Upper lobe of right lung (tissue), 1 donor: Measurements from ENCODE around the gene ZNF519. TPM values are rescaled to one million over a fixed set of nuclear protein-coding genes. Genes with fewer than 3 reads are reported as not detected.
A peak's percentile ranks its signal among the peaks of the same experiment; 100 is the strongest.
"Not testable (repeated sequence)": the region's sequence is repeated elsewhere in the genome, so short reads cannot be mapped to it uniquely, and the experiment has no call there.

Experiments used
- ATAC-seq: fragments of 200-7000 bp; cut with Tn5 transposase; one replicate; pipeline ENCODE4 v1.9.1; 2020; ENCODE audit warnings: mild to moderate bottlenecking, moderate library complexity
- DNase-seq: peaks from one replicate; pipeline ENCODE4 v3.0.0-alpha.2; 2020
- H3K27ac ChIP-seq: fragments of 200-600 bp; one replicate; pipeline ENCODE4 v1.8.0; 2022
- H3K27me3 ChIP-seq: fragments of 200-600 bp; one replicate; pipeline ENCODE4 v1.8.0; 2022; ENCODE audit warnings: mild to moderate bottlenecking
- H3K36me3 ChIP-seq: fragments of 200-600 bp; one replicate; pipeline ENCODE4 v1.8.0; 2022
- H3K4me1 ChIP-seq: fragments of 200-600 bp; one replicate; pipeline ENCODE4 v1.8.0; 2022
- H3K4me3 ChIP-seq: fragments of 200-600 bp; one replicate; pipeline ENCODE4 v1.8.0; 2022; ENCODE audit warnings: mild to moderate bottlenecking
- H3K9me3 ChIP-seq: fragments of 200-600 bp; one replicate; pipeline ENCODE4 v1.8.0; 2022
- intact Hi-C: fragments of 100-400 bp; cut with DNase I; formaldehyde crosslinking; loops from one replicate; pipeline ENCODE4 v1.11.0; 2022
- long read RNA-seq: library from polyadenylated mRNA; unstranded; transcript quantifications from one replicate; pipeline ENCODE4 v2.0.0, GENCODE V29; 2021
- total RNA-seq: library from RNA; stranded (reverse); fragmentation: NEBNext Ultra II Directional; extraction: Animal tissue kit (Norgen Biotek cat#: 25700); gene quantifications from one replicate; pipeline ENCODE4 v1.2.1, GENCODE V29; 2021
- TF ChIP-seq, protein P1 (sequence below): fragments of 200-600 bp; IDR thresholded peaks from one replicate; pipeline ENCODE4 v1.8.0; 2022; ENCODE audit warnings: antibody characterized with exemption
- donor health status: DM: no; HTN: yes; CAD: no; lungs with severe emphysema.

Gene ZNF519
- 5.7 TPM for total RNA-seq
- long read RNA-seq, partial matches to known transcripts: 1 of 8 reads
- long read RNA-seq, other reads (novel, unspliced or antisense): 1 of 8 reads

GRCh38 chr18:14132271-14132700 is at the start of gene ZNF519:
ZNF519 (minus strand) TSS chr18:14132435; CDS start chr18:14132277, 158 bp downstream.
- H3K9me3 ChIP-seq, H3K27me3 ChIP-seq, H3K4me1 ChIP-seq, H3K36me3 ChIP-seq, intact Hi-C loops: not testable (repeated sequence)
- DNase-seq: peak; percentile 93
- Histone ChIP-seq H3K27ac (peak within 1 kb of the TSS; percentile 36), H3K4me3 (peak within 1 kb of the TSS; percentile 60)
- ATAC-seq: peak; percentile 100

- H3K27me3 ChIP-seq: no peaks in the 10 kb centered on the region
- H3K4me1 ChIP-seq: no peaks in the 10 kb centered on the region
- intact Hi-C loops: no loop called here
- no peaks in the 10 kb centered on the region for H3K36me3 ChIP-seq
- no peak overlapping the region for H3K27ac ChIP-seq
- H3K9me3 ChIP-seq: no peaks in the 10 kb centered on the region
- TF ChIP-seq, protein P1, sequence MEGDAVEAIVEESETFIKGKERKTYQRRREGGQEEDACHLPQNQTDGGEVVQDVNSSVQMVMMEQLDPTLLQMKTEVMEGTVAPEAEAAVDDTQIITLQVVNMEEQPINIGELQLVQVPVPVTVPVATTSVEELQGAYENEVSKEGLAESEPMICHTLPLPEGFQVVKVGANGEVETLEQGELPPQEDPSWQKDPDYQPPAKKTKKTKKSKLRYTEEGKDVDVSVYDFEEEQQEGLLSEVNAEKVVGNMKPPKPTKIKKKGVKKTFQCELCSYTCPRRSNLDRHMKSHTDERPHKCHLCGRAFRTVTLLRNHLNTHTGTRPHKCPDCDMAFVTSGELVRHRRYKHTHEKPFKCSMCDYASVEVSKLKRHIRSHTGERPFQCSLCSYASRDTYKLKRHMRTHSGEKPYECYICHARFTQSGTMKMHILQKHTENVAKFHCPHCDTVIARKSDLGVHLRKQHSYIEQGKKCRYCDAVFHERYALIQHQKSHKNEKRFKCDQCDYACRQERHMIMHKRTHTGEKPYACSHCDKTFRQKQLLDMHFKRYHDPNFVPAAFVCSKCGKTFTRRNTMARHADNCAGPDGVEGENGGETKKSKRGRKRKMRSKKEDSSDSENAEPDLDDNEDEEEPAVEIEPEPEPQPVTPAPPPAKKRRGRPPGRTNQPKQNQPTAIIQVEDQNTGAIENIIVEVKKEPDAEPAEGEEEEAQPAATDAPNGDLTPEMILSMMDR: no peak
- ATAC-seq (no peak), DNase-seq (no peak)
- H3K4me3 ChIP-seq: peak overlapping the region; percentile 52
Observed at GRCh38 chr18:14179306-14179705, 47.1 kb upstream of the ZNF519 start.

GRCh38 chr18:14178321-14179196 is 46.3 kb upstream of the ZNF519 start:
- peak; percentile 98 for ATAC-seq
- TF ChIP-seq, protein P1: peak; percentile 53
- peak overlapping the region; percentile 52 for H3K4me3 ChIP-seq
- H3K4me1 ChIP-seq, H3K27ac ChIP-seq, H3K36me3 ChIP-seq, intact Hi-C loops, H3K9me3 ChIP-seq, H3K27me3 ChIP-seq: not testable (repeated sequence)
- DNase-seq: peak; percentile 89

DNA sequence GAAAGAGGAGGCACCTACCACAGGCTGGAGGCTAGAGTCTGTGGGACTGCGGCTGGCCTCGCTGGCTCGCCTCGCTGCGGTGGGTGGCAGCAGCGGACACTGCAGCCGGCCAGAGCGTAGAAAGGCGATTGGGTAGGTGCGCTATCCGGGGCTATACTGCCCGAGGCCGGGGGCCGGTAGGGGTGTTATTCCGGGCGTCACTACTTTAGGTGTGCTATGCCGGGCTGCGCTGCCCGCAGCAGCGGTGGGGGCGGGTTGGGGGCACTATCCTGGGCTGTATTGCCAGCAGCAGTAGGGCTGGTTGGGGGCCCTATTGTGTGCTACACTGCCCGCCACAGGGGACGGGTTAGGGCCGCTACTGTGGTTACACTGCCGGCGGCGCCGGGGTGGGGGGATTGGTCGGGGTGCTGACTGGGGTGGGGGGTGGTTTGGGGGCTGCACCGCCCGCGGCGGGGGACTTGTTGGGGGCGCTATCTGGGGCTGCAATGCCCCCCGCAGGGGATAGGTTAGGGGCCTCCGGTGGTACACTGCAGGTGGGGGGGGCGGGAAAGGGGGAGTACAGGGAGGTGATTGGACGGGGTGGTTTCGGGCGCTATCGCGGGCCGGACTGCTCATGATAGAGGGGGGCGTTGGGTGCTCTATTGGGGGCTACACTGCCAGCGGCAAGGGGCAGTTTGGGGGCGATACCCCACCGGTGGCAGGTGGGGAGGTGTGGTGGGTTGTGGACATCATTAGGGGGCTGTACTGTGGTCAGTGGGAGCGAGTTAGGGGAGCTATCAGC is 45.5 kb upstream of the ZNF519 start:
- intact Hi-C loops, H3K4me3 ChIP-seq, DNase-seq, H3K9me3 ChIP-seq, H3K4me1 ChIP-seq, ATAC-seq, H3K27me3 ChIP-seq, H3K36me3 ChIP-seq, H3K27ac ChIP-seq: not testable (repeated sequence)

GRCh38 chr18:14175404-14175803 is 43.2 kb upstream of the ZNF519 start:
- intact Hi-C loops, H3K36me3 ChIP-seq, DNase-seq, H3K27me3 ChIP-seq, H3K4me1 ChIP-seq, ATAC-seq, H3K27ac ChIP-seq, H3K4me3 ChIP-seq, H3K9me3 ChIP-seq: not testable (repeated sequence)

DNA sequence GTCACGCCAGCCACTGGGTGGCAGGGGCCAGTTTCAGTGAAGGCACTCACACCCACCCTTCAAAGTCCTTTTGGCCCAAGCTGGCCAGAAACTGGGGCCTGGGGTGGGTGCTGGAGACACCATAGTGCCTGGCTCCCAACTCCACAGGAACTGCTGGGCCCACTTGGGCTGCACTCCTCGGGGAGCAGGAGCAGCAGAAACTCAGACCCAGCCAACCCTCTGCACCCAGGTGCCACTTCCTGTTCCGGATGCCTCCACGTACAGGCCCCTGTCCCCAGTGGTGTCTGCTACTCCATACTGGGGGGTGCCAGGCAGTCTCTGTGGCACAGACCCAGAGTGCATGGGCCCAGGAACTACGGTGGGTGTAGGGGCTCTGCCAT is 42.5 kb upstream of the ZNF519 start:
- TF ChIP-seq, protein P1: no peak
- ATAC-seq: no peak
- no peak for DNase-seq
- Histone ChIP-seq H3K9me3 (no peaks in the 10 kb centered on the region), H3K27me3 (no peaks in the 10 kb centered on the region), H3K4me1 (no peaks in the 10 kb centered on the region), H3K27ac (no peak overlapping the region), H3K36me3 (no peaks in the 10 kb centered on the region), H3K4me3 (no peak overlapping the region)
- intact Hi-C loops: no loop called here

DNA sequence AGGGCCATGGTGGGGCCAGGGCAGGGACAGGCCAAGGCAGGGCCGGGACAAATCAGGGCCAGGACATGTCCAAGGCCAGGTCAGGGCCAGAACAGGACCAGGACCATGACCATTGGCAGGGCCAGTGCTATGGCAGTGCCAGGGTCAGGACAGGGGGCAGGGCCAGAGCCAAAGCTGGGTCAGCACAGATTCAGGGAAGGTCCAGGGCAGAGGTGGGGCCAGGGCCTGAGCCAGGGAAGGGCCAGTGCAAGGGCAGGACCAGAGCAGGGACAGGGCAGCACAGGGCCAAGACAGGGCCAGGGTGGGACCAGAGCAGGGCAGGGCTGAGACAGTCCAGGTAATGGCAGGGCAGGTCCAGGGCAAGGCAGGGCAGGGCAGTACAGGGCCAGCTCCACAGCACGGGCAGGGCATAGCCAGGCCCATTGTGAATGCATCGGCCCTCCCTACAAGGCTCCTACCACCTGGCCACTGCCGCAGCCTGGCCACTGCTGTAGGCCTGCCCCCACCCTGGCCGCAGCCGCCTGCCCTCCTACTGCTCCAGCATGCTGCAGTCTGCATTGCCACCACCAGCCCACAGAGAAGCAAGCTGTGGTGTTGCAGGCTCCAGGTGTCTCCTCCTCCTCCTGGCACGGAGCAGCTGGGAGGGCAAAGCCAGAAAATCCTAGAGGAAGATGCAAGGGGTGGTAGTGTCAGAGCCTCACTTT is 41.9 kb upstream of the ZNF519 start:
- H3K9me3 ChIP-seq, H3K27ac ChIP-seq, H3K27me3 ChIP-seq, H3K36me3 ChIP-seq, H3K4me3 ChIP-seq, intact Hi-C loops, DNase-seq, H3K4me1 ChIP-seq, ATAC-seq: not testable (repeated sequence)

- peak; percentile 2 for ATAC-seq
- H3K4me3 ChIP-seq, intact Hi-C loops, H3K27ac ChIP-seq, H3K27me3 ChIP-seq, H3K4me1 ChIP-seq, H3K36me3 ChIP-seq, H3K9me3 ChIP-seq, DNase-seq: not testable (repeated sequence)
Observed at GRCh38 chr18:14173116-14173951, 41.1 kb upstream of the ZNF519 start.

GRCh38 chr18:14172142-14173115 is 40.2 kb upstream of the ZNF519 start:
- H3K9me3 ChIP-seq, H3K27ac ChIP-seq, H3K4me1 ChIP-seq, H3K4me3 ChIP-seq, H3K36me3 ChIP-seq, intact Hi-C loops, H3K27me3 ChIP-seq: not testable (repeated sequence)
- DNase-seq: peak; percentile 49
- ATAC-seq: peak; percentile 20
